ENCODE measurements around the gene ODAD2.
"Not testable (repeated sequence)": the region's sequence is repeated elsewhere in the genome, so short reads cannot be mapped to it uniquely, and the experiment has no call there.

ODAD2 gene

DNA sequence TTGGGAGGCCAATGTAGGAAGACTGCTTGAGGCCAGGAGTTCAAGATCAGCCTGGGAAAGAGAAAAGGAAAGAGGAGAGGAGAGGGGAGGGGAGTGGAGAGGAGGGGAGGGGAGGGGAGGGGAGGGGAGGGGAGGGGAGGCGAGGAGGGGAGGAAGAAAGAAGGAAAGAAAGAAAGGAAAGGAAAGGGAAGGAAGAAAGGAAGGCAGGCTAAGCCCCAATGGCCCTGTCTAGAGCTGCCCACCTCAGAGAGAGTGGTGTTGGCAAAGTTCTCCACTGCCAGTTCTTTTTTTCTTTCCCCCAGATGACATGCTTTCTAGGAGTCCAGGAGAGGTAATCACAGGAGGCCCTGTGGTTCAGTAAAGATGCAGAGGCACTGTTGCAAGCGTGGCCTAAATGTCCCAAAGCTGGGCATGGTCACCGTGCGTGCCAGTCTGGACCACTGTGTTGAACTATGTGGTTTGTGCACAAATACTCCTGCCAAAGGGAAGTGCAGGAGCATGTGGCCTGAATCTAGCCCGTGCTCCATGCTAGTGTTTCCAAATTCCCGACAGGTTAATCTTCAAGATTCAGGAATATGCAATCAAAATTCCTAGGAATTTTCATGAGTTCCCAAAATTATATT, 39.7 kb downstream of the ODAD2 start:
- Histone ChIP-seq H3K9ac (ENCODE audit: low read length in 2 of 2) (no peak overlapping the region), H3K27ac (ENCODE audit: low read length) (no peak overlapping the region), H3K36me3 (ENCODE audit: control insufficient read depth in 2 of 2, insufficient read depth in 2 of 2, low read length in 2 of 2) (no peaks in the 10 kb centered on the region), H3K4me1 (ENCODE audit: control insufficient read depth, insufficient read depth, low read length) (no peaks in the 10 kb centered on the region), H3K27me3 (ENCODE audit: control insufficient read depth in 1 of 2, insufficient read depth in 2 of 2, low read length in 2 of 2) (no peaks in the 10 kb centered on the region), H3K4me3 (ENCODE audit: low read length in 2 of 2) (no peak overlapping the region), H3K9me3 (ENCODE audit: control insufficient read depth in 2 of 2, low read length in 2 of 2) (no peaks in the 10 kb centered on the region)

DNA sequence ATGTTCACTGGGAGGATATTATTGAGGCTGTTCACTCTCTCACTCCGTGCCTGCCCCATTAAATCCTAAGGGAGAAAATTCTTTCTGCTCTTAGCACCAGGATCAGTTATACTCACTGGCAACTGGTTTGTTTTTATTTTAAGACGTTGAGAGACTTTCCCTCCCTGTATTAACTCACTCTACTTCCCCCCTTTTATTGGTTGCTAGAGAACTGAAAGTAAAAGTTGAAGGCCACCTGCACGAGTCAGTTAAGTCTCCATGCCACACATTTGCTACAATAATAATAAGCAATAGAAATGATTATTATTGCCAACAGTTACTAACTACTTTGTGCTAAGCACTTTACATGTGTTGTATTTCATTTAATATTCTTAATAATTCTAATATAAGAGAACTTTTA, 40.5 kb downstream of the ODAD2 start:
- not testable (repeated sequence) for H3K27ac ChIP-seq (ENCODE audit: low read length); H3K4me3 ChIP-seq (ENCODE audit: low read length in 2 of 2); H3K9me3 ChIP-seq (ENCODE audit: control insufficient read depth in 2 of 2, low read length in 2 of 2); H3K9ac ChIP-seq (ENCODE audit: low read length in 2 of 2); H3K27me3 ChIP-seq (ENCODE audit: control insufficient read depth in 1 of 2, insufficient read depth in 2 of 2, low read length in 2 of 2); H3K36me3 ChIP-seq (ENCODE audit: control insufficient read depth in 2 of 2, insufficient read depth in 2 of 2, low read length in 2 of 2); H3K4me1 ChIP-seq (ENCODE audit: control insufficient read depth, insufficient read depth, low read length)

- Histone ChIP-seq H3K9me3 (ENCODE audit: control insufficient read depth in 2 of 2, low read length in 2 of 2) (no peaks in the 10 kb centered on the region), H3K36me3 (ENCODE audit: control insufficient read depth in 2 of 2, insufficient read depth in 2 of 2, low read length in 2 of 2) (no peaks in the 10 kb centered on the region), H3K27ac (ENCODE audit: low read length) (no peak overlapping the region), H3K27me3 (ENCODE audit: control insufficient read depth in 1 of 2, insufficient read depth in 2 of 2, low read length in 2 of 2) (no peaks in the 10 kb centered on the region), H3K9ac (ENCODE audit: low read length in 2 of 2) (no peak overlapping the region), H3K4me1 (ENCODE audit: control insufficient read depth, insufficient read depth, low read length) (no peaks in the 10 kb centered on the region), H3K4me3 (ENCODE audit: low read length in 2 of 2) (no peak overlapping the region)
Measured at GRCh38 chr10:27950242-27950564, 48.7 kb downstream of the ODAD2 start.

GRCh38 chr10:27949528-27950241, 49.2 kb downstream of the ODAD2 start:
- no peak overlapping the region for H3K4me3 ChIP-seq (ENCODE audit: low read length in 2 of 2)
- no peaks in the 10 kb centered on the region for H3K27me3 ChIP-seq (ENCODE audit: control insufficient read depth in 1 of 2, insufficient read depth in 2 of 2, low read length in 2 of 2)
- H3K4me1 ChIP-seq (ENCODE audit: control insufficient read depth, insufficient read depth, low read length), result no peaks in the 10 kb centered on the region
- H3K36me3 ChIP-seq (ENCODE audit: control insufficient read depth in 2 of 2, insufficient read depth in 2 of 2, low read length in 2 of 2), result no peaks in the 10 kb centered on the region
- no peak overlapping the region for H3K27ac ChIP-seq (ENCODE audit: low read length)
- H3K9me3 ChIP-seq (ENCODE audit: control insufficient read depth in 2 of 2, low read length in 2 of 2), result no peaks in the 10 kb centered on the region
- H3K9ac ChIP-seq (ENCODE audit: low read length in 2 of 2), result no peak overlapping the region

- no peaks in the 10 kb centered on the region for H3K27me3 ChIP-seq (ENCODE audit: control insufficient read depth in 1 of 2, insufficient read depth in 2 of 2, low read length in 2 of 2)
- H3K36me3 ChIP-seq (ENCODE audit: control insufficient read depth in 2 of 2, insufficient read depth in 2 of 2, low read length in 2 of 2), result no peaks in the 10 kb centered on the region
- H3K4me3 ChIP-seq (ENCODE audit: low read length in 2 of 2), result no peak overlapping the region
- no peak overlapping the region for H3K9ac ChIP-seq (ENCODE audit: low read length in 2 of 2)
- no peak overlapping the region for H3K27ac ChIP-seq (ENCODE audit: low read length)
- no peaks in the 10 kb centered on the region for H3K9me3 ChIP-seq (ENCODE audit: control insufficient read depth in 2 of 2, low read length in 2 of 2)
- no peaks in the 10 kb centered on the region for H3K4me1 ChIP-seq (ENCODE audit: control insufficient read depth, insufficient read depth, low read length)
Measured at GRCh38 chr10:27948186-27948585, 50.7 kb downstream of the ODAD2 start.

- Histone ChIP-seq H3K9me3 (ENCODE audit: control insufficient read depth in 2 of 2, low read length in 2 of 2) (no peaks in the 10 kb centered on the region), H3K27ac (ENCODE audit: low read length) (no peak overlapping the region), H3K4me1 (ENCODE audit: control insufficient read depth, insufficient read depth, low read length) (no peaks in the 10 kb centered on the region), H3K4me3 (ENCODE audit: low read length in 2 of 2) (no peak overlapping the region), H3K27me3 (ENCODE audit: control insufficient read depth in 1 of 2, insufficient read depth in 2 of 2, low read length in 2 of 2) (no peaks in the 10 kb centered on the region), H3K36me3 (ENCODE audit: control insufficient read depth in 2 of 2, insufficient read depth in 2 of 2, low read length in 2 of 2) (no peaks in the 10 kb centered on the region), H3K9ac (ENCODE audit: low read length in 2 of 2) (no peak overlapping the region)
Measured at GRCh38 chr10:27947540-27947939, 51.3 kb downstream of the ODAD2 start.

DNA sequence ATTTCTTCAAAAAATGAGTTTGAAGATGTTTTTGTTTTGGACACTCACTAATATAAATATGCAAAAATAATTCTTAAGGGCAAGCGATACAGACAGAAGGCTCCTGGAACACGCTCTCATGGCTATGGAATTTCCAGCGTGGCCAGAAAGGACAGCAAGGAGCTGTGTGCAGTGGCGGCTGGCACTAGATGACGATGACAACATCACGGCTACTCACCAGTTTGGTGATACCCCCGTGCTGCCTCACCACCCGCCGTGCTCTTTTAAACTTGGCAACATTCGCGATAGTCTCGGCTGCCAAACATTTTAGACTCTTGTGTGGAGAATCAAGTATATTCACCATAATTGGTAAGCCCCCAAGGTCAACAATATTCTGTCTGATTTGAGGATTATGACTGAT, 54.9 kb downstream of the ODAD2 start:
- H3K27ac ChIP-seq (ENCODE audit: low read length), result no peak overlapping the region
- no peaks in the 10 kb centered on the region for H3K27me3 ChIP-seq (ENCODE audit: control insufficient read depth in 1 of 2, insufficient read depth in 2 of 2, low read length in 2 of 2)
- H3K9ac ChIP-seq (ENCODE audit: low read length in 2 of 2), result no peak overlapping the region
- no peaks in the 10 kb centered on the region for H3K4me1 ChIP-seq (ENCODE audit: control insufficient read depth, insufficient read depth, low read length)
- no peaks in the 10 kb centered on the region for H3K36me3 ChIP-seq (ENCODE audit: control insufficient read depth in 2 of 2, insufficient read depth in 2 of 2, low read length in 2 of 2)
- H3K4me3 ChIP-seq (ENCODE audit: low read length in 2 of 2), result no peak overlapping the region
- no peaks in the 10 kb centered on the region for H3K9me3 ChIP-seq (ENCODE audit: control insufficient read depth in 2 of 2, low read length in 2 of 2)

- no peak overlapping the region for H3K4me3 ChIP-seq (ENCODE audit: low read length in 2 of 2)
- no peak overlapping the region for H3K9ac ChIP-seq (ENCODE audit: low read length in 2 of 2)
- H3K4me1 ChIP-seq (ENCODE audit: control insufficient read depth, insufficient read depth, low read length), result no peaks in the 10 kb centered on the region
- no peak overlapping the region for H3K27ac ChIP-seq (ENCODE audit: low read length)
- H3K27me3 ChIP-seq (ENCODE audit: control insufficient read depth in 1 of 2, insufficient read depth in 2 of 2, low read length in 2 of 2), result no peaks in the 10 kb centered on the region
- no peaks in the 10 kb centered on the region for H3K36me3 ChIP-seq (ENCODE audit: control insufficient read depth in 2 of 2, insufficient read depth in 2 of 2, low read length in 2 of 2)
- H3K9me3 ChIP-seq (ENCODE audit: control insufficient read depth in 2 of 2, low read length in 2 of 2), result no peaks in the 10 kb centered on the region
Measured at GRCh38 chr10:27914888-27915287, 84.0 kb downstream of the ODAD2 start.

- Histone ChIP-seq H3K27ac (ENCODE audit: low read length) (no peak overlapping the region), H3K27me3 (ENCODE audit: control insufficient read depth in 1 of 2, insufficient read depth in 2 of 2, low read length in 2 of 2) (no peaks in the 10 kb centered on the region), H3K9ac (ENCODE audit: low read length in 2 of 2) (no peak overlapping the region), H3K36me3 (ENCODE audit: control insufficient read depth in 2 of 2, insufficient read depth in 2 of 2, low read length in 2 of 2) (no peaks in the 10 kb centered on the region), H3K9me3 (ENCODE audit: control insufficient read depth in 2 of 2, low read length in 2 of 2) (no peaks in the 10 kb centered on the region), H3K4me3 (ENCODE audit: low read length in 2 of 2) (no peak overlapping the region), H3K4me1 (ENCODE audit: control insufficient read depth, insufficient read depth, low read length) (no peaks in the 10 kb centered on the region)
Measured at GRCh38 chr10:27912231-27912630, 86.6 kb downstream of the ODAD2 start.

DNA sequence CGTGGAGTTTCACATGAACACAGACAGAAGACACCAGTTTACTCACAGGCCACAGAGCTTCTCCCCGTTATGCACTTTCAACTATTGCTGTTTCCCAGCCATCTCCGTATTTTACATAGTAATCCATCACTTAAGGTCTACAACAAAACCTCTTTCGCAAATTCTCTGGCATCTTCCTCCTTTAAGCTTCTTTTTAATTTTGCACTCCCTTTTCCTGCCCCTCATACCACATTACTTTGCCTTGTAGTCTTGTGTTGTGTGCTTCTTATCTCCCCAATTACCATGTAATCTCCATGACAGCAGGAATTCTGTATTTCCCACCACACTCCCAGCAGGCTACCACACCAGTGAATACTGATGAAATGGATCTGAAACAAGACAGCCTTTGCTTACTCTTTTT, 87.3 kb downstream of the ODAD2 start:
- H3K9me3 ChIP-seq (ENCODE audit: control insufficient read depth in 2 of 2, low read length in 2 of 2), result no peaks in the 10 kb centered on the region
- H3K4me1 ChIP-seq (ENCODE audit: control insufficient read depth, insufficient read depth, low read length), result no peaks in the 10 kb centered on the region
- H3K4me3 ChIP-seq (ENCODE audit: low read length in 2 of 2), result no peak overlapping the region
- no peak overlapping the region for H3K27ac ChIP-seq (ENCODE audit: low read length)
- H3K27me3 ChIP-seq (ENCODE audit: control insufficient read depth in 1 of 2, insufficient read depth in 2 of 2, low read length in 2 of 2), result no peaks in the 10 kb centered on the region
- no peaks in the 10 kb centered on the region for H3K36me3 ChIP-seq (ENCODE audit: control insufficient read depth in 2 of 2, insufficient read depth in 2 of 2, low read length in 2 of 2)
- no peak overlapping the region for H3K9ac ChIP-seq (ENCODE audit: low read length in 2 of 2)

DNA sequence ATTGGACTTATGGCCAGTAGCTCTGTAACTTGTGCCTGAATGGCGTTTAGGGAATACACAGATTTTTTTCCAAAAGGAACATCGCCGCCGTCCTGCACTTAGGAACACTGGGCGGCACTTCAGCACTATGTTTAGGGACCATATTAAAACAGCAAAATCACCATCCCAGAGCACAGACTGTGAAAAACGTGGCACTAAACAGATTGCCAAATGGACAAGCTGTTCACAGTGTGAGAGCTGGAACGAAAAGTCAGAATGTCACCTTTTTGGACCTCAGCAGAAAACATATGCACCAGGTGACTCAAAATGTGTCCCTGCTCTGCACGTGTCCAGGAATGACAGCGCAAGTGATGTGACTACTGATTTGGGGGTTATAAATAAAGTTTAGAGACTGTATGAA, 87.9 kb downstream of the ODAD2 start:
- no peak overlapping the region for H3K9ac ChIP-seq (ENCODE audit: low read length in 2 of 2)
- H3K27ac ChIP-seq (ENCODE audit: low read length), result no peak overlapping the region
- no peaks in the 10 kb centered on the region for H3K4me1 ChIP-seq (ENCODE audit: control insufficient read depth, insufficient read depth, low read length)
- H3K9me3 ChIP-seq (ENCODE audit: control insufficient read depth in 2 of 2, low read length in 2 of 2), result no peaks in the 10 kb centered on the region
- no peaks in the 10 kb centered on the region for H3K27me3 ChIP-seq (ENCODE audit: control insufficient read depth in 1 of 2, insufficient read depth in 2 of 2, low read length in 2 of 2)
- no peaks in the 10 kb centered on the region for H3K36me3 ChIP-seq (ENCODE audit: control insufficient read depth in 2 of 2, insufficient read depth in 2 of 2, low read length in 2 of 2)
- H3K4me3 ChIP-seq (ENCODE audit: low read length in 2 of 2), result no peak overlapping the region

All from stomach smooth muscle (tissue), 2 donors.